Thoracic aorta (tissue), 2 donors: ENCODE data around the gene MICAL1. TPM values are rescaled to one million over a fixed set of nuclear protein-coding genes. Genes with fewer than 3 reads are reported as not detected.

ENCODE experiments used
- ATAC-seq: fragments of 150-250 bp; one replicate; pipeline ENCODE4 v1.8.0; 2017; ENCODE audit warnings: low read depth; ENCODE audit not compliant: insufficient number of reproducible peaks, low FRiP score
- DNase-seq: peaks from one replicate; pipeline ENCODE4 v3.0.0-alpha.2; 2020; ENCODE audit warnings: low spot score
- H3K27ac ChIP-seq, 2 donors: fragments of 200-600 bp; sonication (generic); 1 replicate in 1 of 2; 2 replicates in 1 of 2; pipeline ENCODE4 v1.5.1; 2016; ENCODE audit warnings: mild to moderate bottlenecking in 2 of 2, moderate library complexity in 2 of 2
- H3K27me3 ChIP-seq: fragments of 200-600 bp; sonication (generic); replicated peaks from 2 replicates; pipeline ENCODE4 v1.6.0; 2016; ENCODE audit warnings: mild to moderate bottlenecking; ENCODE audit not compliant: insufficient read depth
- H3K36me3 ChIP-seq: fragments of 200-600 bp; sonication (generic); one replicate; pipeline ENCODE4 v1.5.1; 2016
- H3K4me1 ChIP-seq, 2 donors: fragments of 200-600 bp; sonication (generic); 1 replicate in 1 of 2; 2 replicates in 1 of 2; pipeline versions ENCODE4 v1.5.1 to v1.6.0; 2016; ENCODE audit warnings: low read depth in 2 of 2, mild to moderate bottlenecking in 1 of 2; ENCODE audit not compliant: control insufficient read depth in 1 of 2
- H3K4me3 ChIP-seq: fragments of 200-600 bp; sonication (generic); 2 replicates; pipeline ENCODE4 v1.5.1; 2016; ENCODE audit warnings: mild to moderate bottlenecking
- H3K9me3 ChIP-seq: fragments of 200-600 bp; sonication (generic); 2 replicates; pipeline ENCODE4 v1.5.1; 2016
- total RNA-seq, 2 donors: library from RNA; depleted of rRNA; stranded (reverse); fragments of >200 nt; gene quantifications; one replicate each; pipeline versions ENCODE4 v1.1.0 to v1.2.3, GENCODE V29; 2016
- TF ChIP-seq, protein P1 (sequence below): fragments of 200-600 bp; sonication (generic); IDR thresholded peaks from one replicate; pipeline ENCODE4 v1.5.1; 2019; ENCODE audit warnings: antibody characterized with exemption

MICAL1 gene
- total RNA-seq, 2 donors from 2014 or later = 60.6 to 105 TPM

DNA sequence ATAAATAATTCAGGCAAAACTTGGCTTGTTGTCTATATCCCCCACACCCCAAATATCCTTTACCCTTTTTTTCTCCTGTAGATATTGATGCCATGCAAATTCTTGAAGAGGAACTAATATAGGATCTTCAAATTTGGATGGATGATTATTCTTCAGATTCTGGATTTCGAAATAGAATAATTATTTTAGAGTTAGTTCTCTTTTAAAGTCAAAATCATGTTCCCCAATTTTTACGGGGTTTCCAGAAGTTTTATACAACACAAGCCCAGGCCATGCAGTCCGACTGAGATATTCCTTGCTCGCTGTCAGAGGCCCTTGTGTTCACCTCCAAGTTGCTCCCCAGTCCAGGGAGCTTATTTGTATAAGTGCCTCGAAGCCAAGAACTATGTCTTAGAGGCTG, 19.5 kb downstream of the MICAL1 start:
- Histone ChIP-seq H3K4me3 (no peak overlapping the region), H3K27me3 (no peaks in the 10 kb centered on the region), H3K36me3 (no peaks in the 10 kb centered on the region), H3K27ac (no peak overlapping the region), H3K9me3 (no peaks in the 10 kb centered on the region), H3K4me1 (peaks cover 4 to 12% of the 10 kb centered on the region in 2 donors)
- ATAC-seq (no peak), DNase-seq (no peak)
- TF ChIP-seq, protein P1, sequence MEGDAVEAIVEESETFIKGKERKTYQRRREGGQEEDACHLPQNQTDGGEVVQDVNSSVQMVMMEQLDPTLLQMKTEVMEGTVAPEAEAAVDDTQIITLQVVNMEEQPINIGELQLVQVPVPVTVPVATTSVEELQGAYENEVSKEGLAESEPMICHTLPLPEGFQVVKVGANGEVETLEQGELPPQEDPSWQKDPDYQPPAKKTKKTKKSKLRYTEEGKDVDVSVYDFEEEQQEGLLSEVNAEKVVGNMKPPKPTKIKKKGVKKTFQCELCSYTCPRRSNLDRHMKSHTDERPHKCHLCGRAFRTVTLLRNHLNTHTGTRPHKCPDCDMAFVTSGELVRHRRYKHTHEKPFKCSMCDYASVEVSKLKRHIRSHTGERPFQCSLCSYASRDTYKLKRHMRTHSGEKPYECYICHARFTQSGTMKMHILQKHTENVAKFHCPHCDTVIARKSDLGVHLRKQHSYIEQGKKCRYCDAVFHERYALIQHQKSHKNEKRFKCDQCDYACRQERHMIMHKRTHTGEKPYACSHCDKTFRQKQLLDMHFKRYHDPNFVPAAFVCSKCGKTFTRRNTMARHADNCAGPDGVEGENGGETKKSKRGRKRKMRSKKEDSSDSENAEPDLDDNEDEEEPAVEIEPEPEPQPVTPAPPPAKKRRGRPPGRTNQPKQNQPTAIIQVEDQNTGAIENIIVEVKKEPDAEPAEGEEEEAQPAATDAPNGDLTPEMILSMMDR = no peak

DNA sequence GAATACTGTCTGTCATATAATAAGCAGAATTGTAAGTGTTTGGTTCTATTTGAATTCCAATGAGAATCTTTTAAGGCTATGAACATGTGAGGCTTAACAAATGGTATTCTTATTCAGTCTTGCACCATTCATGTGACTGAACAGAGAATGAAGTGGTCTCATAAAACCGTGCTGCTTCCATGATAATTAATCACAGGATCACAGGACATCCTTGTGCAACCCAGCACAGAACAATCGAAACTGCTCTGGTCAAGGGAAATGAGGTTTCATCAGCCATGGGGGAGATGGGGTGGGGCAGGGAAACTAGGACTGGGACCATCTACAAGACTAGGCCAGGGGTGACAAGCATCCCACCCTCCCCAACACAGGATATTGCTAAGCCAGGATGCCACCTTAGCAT, 21.1 kb downstream of the MICAL1 start:
- Histone ChIP-seq H3K9me3 (no peaks in the 10 kb centered on the region), H3K4me1 (peaks cover 0 to 9% of the 10 kb centered on the region in 2 donors), H3K4me3 (no peak overlapping the region), H3K27ac (no peak overlapping the region), H3K27me3 (no peaks in the 10 kb centered on the region), H3K36me3 (no peaks in the 10 kb centered on the region)
- ATAC-seq = no peak
- TF ChIP-seq, protein P1 = no peak
- DNase-seq = no peak

DNA sequence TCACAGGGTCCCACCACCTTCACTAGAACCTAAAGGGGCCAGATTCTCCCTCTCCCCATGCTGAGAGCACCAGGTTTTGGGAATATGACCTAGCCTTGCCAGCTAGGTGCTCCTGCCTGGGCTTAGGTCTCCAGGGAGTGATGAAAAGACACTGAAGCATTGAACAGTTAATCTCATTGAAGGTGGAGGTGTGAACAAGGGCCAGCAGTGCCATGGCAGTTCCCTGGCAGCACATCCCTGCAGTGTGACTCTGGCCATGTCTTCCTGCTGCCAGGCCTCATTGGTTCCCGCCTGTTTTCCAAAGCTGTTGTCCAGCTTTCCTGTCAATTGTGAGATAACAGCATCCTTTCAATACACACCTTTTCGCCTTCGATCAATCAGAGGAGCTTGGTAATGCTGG, 26.1 kb downstream of the MICAL1 start:
- TF ChIP-seq, protein P1 = no peak
- H3K27ac ChIP-seq = no peak overlapping the region
- no peak for DNase-seq
- no peaks in the 10 kb centered on the region for H3K27me3 ChIP-seq
- no peaks in the 10 kb centered on the region for H3K9me3 ChIP-seq
- H3K4me1 ChIP-seq = peaks cover 0 to 9% of the 10 kb centered on the region in 2 donors
- no peaks in the 10 kb centered on the region for H3K36me3 ChIP-seq
- H3K4me3 ChIP-seq = no peak overlapping the region
- no peak for ATAC-seq

GRCh38 chr6:109428889-109429477, 26.6 kb downstream of the MICAL1 start:
- ATAC-seq (no peak), DNase-seq (no peak)
- H3K9me3 ChIP-seq = no peaks in the 10 kb centered on the region
- H3K4me1 ChIP-seq = peaks cover 0 to 9% of the 10 kb centered on the region in 2 donors
- no peaks in the 10 kb centered on the region for H3K27me3 ChIP-seq
- H3K4me3 ChIP-seq = no peak overlapping the region
- H3K36me3 ChIP-seq = no peaks in the 10 kb centered on the region
- TF ChIP-seq, protein P1 = no peak
- H3K27ac ChIP-seq = no peak overlapping the region

GRCh38 chr6:109424946-109425345, 30.6 kb downstream of the MICAL1 start:
- ATAC-seq = no peak
- TF ChIP-seq, protein P1 = no peak

More at GRCh38 chr6:109424946-109425345, 30.6 kb downstream of the MICAL1 start:
- H3K27me3 ChIP-seq = no peaks in the 10 kb centered on the region
- DNase-seq = no peak
- no peak overlapping the region for H3K27ac ChIP-seq
- H3K4me1 ChIP-seq = peaks cover 0 to 9% of the 10 kb centered on the region in 2 donors
- no peaks in the 10 kb centered on the region for H3K9me3 ChIP-seq
- no peaks in the 10 kb centered on the region for H3K36me3 ChIP-seq
- no peak overlapping the region for H3K4me3 ChIP-seq
